Measurements from ENCODE around the gene JDP2. TPM values are rescaled to one million over a fixed set of nuclear protein-coding genes. Genes with fewer than 3 reads are reported as not detected.

JDP2 gene
- total RNA-seq, 1 experiment from 2014 or later = 22.8 TPM

DNA sequence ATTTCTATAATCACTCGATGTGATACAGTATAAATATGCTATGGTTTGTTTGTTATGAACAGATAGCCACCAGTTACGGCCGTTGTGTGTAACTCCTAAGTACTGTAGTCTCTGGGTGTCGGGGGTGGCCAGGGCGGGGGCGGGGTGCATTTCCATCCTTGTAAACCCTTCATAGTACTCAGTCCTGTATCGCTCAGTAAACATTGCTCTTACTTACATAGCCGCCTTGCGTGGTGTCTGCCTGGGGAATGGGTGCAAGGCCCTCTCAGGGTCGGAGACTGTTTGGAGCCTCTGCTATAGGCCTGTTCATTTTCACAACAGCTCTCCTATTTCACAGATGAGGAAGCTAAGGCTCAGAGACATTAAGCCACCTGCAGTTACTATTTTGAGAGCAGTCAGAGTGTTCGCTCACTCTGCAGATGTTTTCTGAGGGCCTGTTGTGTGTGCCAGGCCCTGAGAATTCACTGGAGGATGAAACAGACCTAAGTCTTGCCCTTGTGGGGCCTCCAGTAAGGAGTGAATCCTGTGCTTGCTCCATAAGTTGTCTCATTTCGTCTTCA, 42.5 kb downstream of the JDP2 start:
- Histone ChIP-seq H3K14ac (ENCODE audit: insufficient read depth, low read length) (no peak overlapping the region), H3K4ac (ENCODE audit: low read depth, low read length) (no peak overlapping the region), H2BK15ac (ENCODE audit: low read depth, low read length) (no peak overlapping the region), H3K79me1 (ENCODE audit: insufficient read depth, low read depth, low read length, poor library complexity, severe bottlenecking) (no peaks in the 10 kb centered on the region), H3K23ac (ENCODE audit: insufficient read length, low read depth, low read length) (no peak overlapping the region), H4K20me1 (ENCODE audit: control insufficient read depth, insufficient read depth, insufficient read length) (no peaks in the 10 kb centered on the region), H3K9ac (ENCODE audit: extremely low read depth, insufficient read length, low read length) (no peak overlapping the region), H3K18ac (ENCODE audit: insufficient read length, low read depth, low read length) (no peak overlapping the region), H2BK20ac (ENCODE audit: low read depth, low read length, poor library complexity, severe bottlenecking) (no peak overlapping the region), H3K9me3 (ENCODE audit: control insufficient read depth, low read depth, low read length) (no peaks in the 10 kb centered on the region), H2BK12ac (ENCODE audit: insufficient read length, low read depth, low read length) (no peak overlapping the region), H3K27me3 (ENCODE audit: insufficient read depth, low read length) (no peaks in the 10 kb centered on the region), H3K4me2 (ENCODE audit: insufficient read depth, insufficient read length, low read length) (no peak overlapping the region), H3K23me2 (ENCODE audit: insufficient read length, low read depth, low read length, poor library complexity, severe bottlenecking) (no peaks in the 10 kb centered on the region), H4K8ac (replicated peaks; ENCODE audit: insufficient read length, low read depth, low read length) (no peak overlapping the region), H2BK5ac (ENCODE audit: insufficient read length, low read length) (no peak overlapping the region), H2AFZ (ENCODE audit: low read length) (no peak overlapping the region), H3K27ac (ENCODE audit: insufficient read length, low read depth, low read length) (no peak overlapping the region), H3T11ph (ENCODE audit: low read length) (no peak overlapping the region), H2AK5ac (ENCODE audit: insufficient read length, low read length) (no peak overlapping the region), H3K79me2 (ENCODE audit: insufficient read depth, low read length) (no peaks in the 10 kb centered on the region), H3K56ac (ENCODE audit: insufficient read length, low read depth, low read length) (no peak overlapping the region), H4K91ac (ENCODE audit: insufficient read length, low read depth, low read length) (no peak overlapping the region), H3K4me1 (ENCODE audit: insufficient read depth, low read length) (no peaks in the 10 kb centered on the region), H2BK120ac (ENCODE audit: low read depth, low read length, poor library complexity, severe bottlenecking) (no peak overlapping the region), H4K5ac (ENCODE audit: insufficient read length, low read depth, low read length) (no peak overlapping the region)
- WGBS (ENCODE audit: extremely low coverage, insufficient read length, low lambda C conversion rate) = no CpG with 5 or more reads among the region's 12 CpGs
- no peak overlapping the region; a peak in 1 of 7 replicates for H3K27ac Mint-ChIP-seq
- DNase-seq = no peak
- TF ChIP-seq, protein P1, sequence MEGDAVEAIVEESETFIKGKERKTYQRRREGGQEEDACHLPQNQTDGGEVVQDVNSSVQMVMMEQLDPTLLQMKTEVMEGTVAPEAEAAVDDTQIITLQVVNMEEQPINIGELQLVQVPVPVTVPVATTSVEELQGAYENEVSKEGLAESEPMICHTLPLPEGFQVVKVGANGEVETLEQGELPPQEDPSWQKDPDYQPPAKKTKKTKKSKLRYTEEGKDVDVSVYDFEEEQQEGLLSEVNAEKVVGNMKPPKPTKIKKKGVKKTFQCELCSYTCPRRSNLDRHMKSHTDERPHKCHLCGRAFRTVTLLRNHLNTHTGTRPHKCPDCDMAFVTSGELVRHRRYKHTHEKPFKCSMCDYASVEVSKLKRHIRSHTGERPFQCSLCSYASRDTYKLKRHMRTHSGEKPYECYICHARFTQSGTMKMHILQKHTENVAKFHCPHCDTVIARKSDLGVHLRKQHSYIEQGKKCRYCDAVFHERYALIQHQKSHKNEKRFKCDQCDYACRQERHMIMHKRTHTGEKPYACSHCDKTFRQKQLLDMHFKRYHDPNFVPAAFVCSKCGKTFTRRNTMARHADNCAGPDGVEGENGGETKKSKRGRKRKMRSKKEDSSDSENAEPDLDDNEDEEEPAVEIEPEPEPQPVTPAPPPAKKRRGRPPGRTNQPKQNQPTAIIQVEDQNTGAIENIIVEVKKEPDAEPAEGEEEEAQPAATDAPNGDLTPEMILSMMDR (conservative IDR thresholded peaks at IDR 0.05) = no peak
- peaks cover 5 to 10% of the 10 kb centered on the region in 2 experiments for H3K4me1 Mint-ChIP-seq
- no peaks in the 10 kb centered on the region; the same call in 1 of the 2 replicates for H3K27me3 Mint-ChIP-seq (ENCODE audit: low read depth)
- H3K4me3 Mint-ChIP-seq = no peak overlapping the region
- H3K9me3 Mint-ChIP-seq = no peaks in the 10 kb centered on the region; a peak in 1 of 5 replicates
- peaks cover 4 to 27% (median 19%) of the 10 kb centered on the region in 3 experiments; a peak in 5 of 7 replicates for H3K36me3 Mint-ChIP-seq (ENCODE audit: insufficient read depth in 1 of 3, low read depth in 3 of 3)
